ENCODE results near the gene WDR93. TPM values are rescaled to one million over a fixed set of nuclear protein-coding genes. Genes with fewer than 3 reads are reported as not detected.
A peak's percentile ranks its signal among the peaks of the same experiment; 100 is the strongest.

The WDR93 gene
- total RNA-seq, 1 experiment from 2014 or later = not detected

- WGBS (ENCODE audit: extremely low coverage, insufficient read length, low lambda C conversion rate) = no CpG with 5 or more reads among the region's 87 CpGs
- peak; percentile 84 for DNase-seq
- H3K27ac Mint-ChIP-seq = peak within 1 kb of the TSS in 2 of 3 experiments; percentile 78 to 84; a peak in 1 of 7 replicates
Observed at GRCh38 chr15:89654847-89655805, 35.5 kb upstream of the WDR93 start, which contains the start of gene KIF7. Gene KIF7 (minus strand): TSS chr15:89655467. CDS start chr15:89652930, 2,537 bp downstream.

More at GRCh38 chr15:89654847-89655805, 35.5 kb upstream of the WDR93 start, which contains the start of gene KIF7:
- peaks cover 26% of the 10 kb centered on the region for H3K27me3 Mint-ChIP-seq (ENCODE audit: low read depth)
- no peak within 1 kb of the TSS for H2AK5ac ChIP-seq (ENCODE audit: insufficient read length, low read length)
- H4K5ac ChIP-seq (ENCODE audit: insufficient read length, low read depth, low read length) = no peak within 1 kb of the TSS
- H3K4me2 ChIP-seq (ENCODE audit: insufficient read depth, insufficient read length, low read length) = peak within 1 kb of the TSS; percentile 94
- H3K9me3 ChIP-seq (ENCODE audit: control insufficient read depth, low read depth, low read length) = no peaks in the 10 kb centered on the region
- no peak within 1 kb of the TSS for H2BK5ac ChIP-seq (ENCODE audit: insufficient read length, low read length)
- H2BK20ac ChIP-seq (ENCODE audit: low read depth, low read length, poor library complexity, severe bottlenecking) = no peak within 1 kb of the TSS
- no peaks in the 10 kb centered on the region; the same call in 1 of the 2 replicates for H3K79me2 ChIP-seq (ENCODE audit: insufficient read depth, low read length)
- peak within 1 kb of the TSS; percentile 27; the same call in 1 of the 2 replicates for H3K14ac ChIP-seq (ENCODE audit: insufficient read depth, low read length)
- no peaks in the 10 kb centered on the region for H3K9me3 Mint-ChIP-seq
- H3T11ph ChIP-seq (ENCODE audit: low read length) = no peak within 1 kb of the TSS
- H2BK12ac ChIP-seq (ENCODE audit: insufficient read length, low read depth, low read length) = no peak within 1 kb of the TSS
- no peak within 1 kb of the TSS for H4K91ac ChIP-seq (ENCODE audit: insufficient read length, low read depth, low read length)
- H3K4me1 ChIP-seq (ENCODE audit: insufficient read depth, low read length) = no peaks in the 10 kb centered on the region
- peaks cover 6% of the 10 kb centered on the region for H3K23me2 ChIP-seq (ENCODE audit: insufficient read length, low read depth, low read length, poor library complexity, severe bottlenecking)
- no peak within 1 kb of the TSS for H4K8ac ChIP-seq (replicated peaks; ENCODE audit: insufficient read length, low read depth, low read length)
- H2BK120ac ChIP-seq (ENCODE audit: low read depth, low read length, poor library complexity, severe bottlenecking) = no peak within 1 kb of the TSS
- H2AFZ ChIP-seq (ENCODE audit: low read length) = peak within 1 kb of the TSS; percentile 70
- peak within 1 kb of the TSS; percentile 88 to 95 for H3K4me3 Mint-ChIP-seq
- H3K18ac ChIP-seq (ENCODE audit: insufficient read length, low read depth, low read length) = no peak within 1 kb of the TSS
- no peak within 1 kb of the TSS for H3K56ac ChIP-seq (ENCODE audit: insufficient read length, low read depth, low read length)
- H3K36me3 Mint-ChIP-seq (ENCODE audit: insufficient read depth in 1 of 3, low read depth in 3 of 3) = peaks cover 7 to 21% (median 14%) of the 10 kb centered on the region in 3 experiments
- peaks cover 6 to 12% of the 10 kb centered on the region in 2 experiments for H3K4me1 Mint-ChIP-seq
- H3K23ac ChIP-seq (ENCODE audit: insufficient read length, low read depth, low read length) = no peak within 1 kb of the TSS
- no peaks in the 10 kb centered on the region for H4K20me1 ChIP-seq (ENCODE audit: control insufficient read depth, insufficient read depth, insufficient read length)
- peak within 1 kb of the TSS; percentile 66 for H3K9ac ChIP-seq (ENCODE audit: extremely low read depth, insufficient read length, low read length)
- no peak within 1 kb of the TSS for H3K4ac ChIP-seq (ENCODE audit: low read depth, low read length)
- no peaks in the 10 kb centered on the region for H3K79me1 ChIP-seq (ENCODE audit: insufficient read depth, low read depth, low read length, poor library complexity, severe bottlenecking)
- TF ChIP-seq, protein P1, sequence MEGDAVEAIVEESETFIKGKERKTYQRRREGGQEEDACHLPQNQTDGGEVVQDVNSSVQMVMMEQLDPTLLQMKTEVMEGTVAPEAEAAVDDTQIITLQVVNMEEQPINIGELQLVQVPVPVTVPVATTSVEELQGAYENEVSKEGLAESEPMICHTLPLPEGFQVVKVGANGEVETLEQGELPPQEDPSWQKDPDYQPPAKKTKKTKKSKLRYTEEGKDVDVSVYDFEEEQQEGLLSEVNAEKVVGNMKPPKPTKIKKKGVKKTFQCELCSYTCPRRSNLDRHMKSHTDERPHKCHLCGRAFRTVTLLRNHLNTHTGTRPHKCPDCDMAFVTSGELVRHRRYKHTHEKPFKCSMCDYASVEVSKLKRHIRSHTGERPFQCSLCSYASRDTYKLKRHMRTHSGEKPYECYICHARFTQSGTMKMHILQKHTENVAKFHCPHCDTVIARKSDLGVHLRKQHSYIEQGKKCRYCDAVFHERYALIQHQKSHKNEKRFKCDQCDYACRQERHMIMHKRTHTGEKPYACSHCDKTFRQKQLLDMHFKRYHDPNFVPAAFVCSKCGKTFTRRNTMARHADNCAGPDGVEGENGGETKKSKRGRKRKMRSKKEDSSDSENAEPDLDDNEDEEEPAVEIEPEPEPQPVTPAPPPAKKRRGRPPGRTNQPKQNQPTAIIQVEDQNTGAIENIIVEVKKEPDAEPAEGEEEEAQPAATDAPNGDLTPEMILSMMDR (conservative IDR thresholded peaks at IDR 0.05) = no peak
- H2BK15ac ChIP-seq (ENCODE audit: low read depth, low read length) = no peak within 1 kb of the TSS
- H3K27me3 ChIP-seq (ENCODE audit: insufficient read depth, low read length) = no peaks in the 10 kb centered on the region
- no peak within 1 kb of the TSS for H3K27ac ChIP-seq (ENCODE audit: insufficient read length, low read depth, low read length)
